ENCODE data around the gene CILP2. TPM values are rescaled to one million over a fixed set of nuclear protein-coding genes. Genes with fewer than 3 reads are reported as not detected.

Gene CILP2
- polyA plus RNA-seq, 1 experiment, result 0.20 TPM

- DNase-seq (ENCODE audit: low read depth, low spot score), result no peak
- ChIA-PET CTCF (interaction anchor here (2.9 kb wide), 1 partner anchor 14 kb away, joined by 22 read pairs; no protein-coding TSS in a partner anchor), POLR2A (no interaction called here)
- Histone ChIP-seq H3K9me3 (ENCODE audit: control insufficient read depth, insufficient read depth, low read length) (peaks cover 32% of the 10 kb centered on the region; the same call in 1 of the 2 replicates), H3K4me3 (ENCODE audit: low read depth, low read length) (no peak overlapping the region), H3K27me3 (ENCODE audit: control insufficient read depth, insufficient read depth, low read length) (peaks cover 26% of the 10 kb centered on the region), H3K27ac (ENCODE audit: low read depth, low read length) (no peak overlapping the region)
- no peak for TF ChIP-seq CTCF (IDR thresholded peaks at IDR 0.05; ENCODE audit: low read depth, low read length)
Observed at GRCh38 chr19:19539698-19540063, 1.6 kb downstream of the CILP2 start.

DNA sequence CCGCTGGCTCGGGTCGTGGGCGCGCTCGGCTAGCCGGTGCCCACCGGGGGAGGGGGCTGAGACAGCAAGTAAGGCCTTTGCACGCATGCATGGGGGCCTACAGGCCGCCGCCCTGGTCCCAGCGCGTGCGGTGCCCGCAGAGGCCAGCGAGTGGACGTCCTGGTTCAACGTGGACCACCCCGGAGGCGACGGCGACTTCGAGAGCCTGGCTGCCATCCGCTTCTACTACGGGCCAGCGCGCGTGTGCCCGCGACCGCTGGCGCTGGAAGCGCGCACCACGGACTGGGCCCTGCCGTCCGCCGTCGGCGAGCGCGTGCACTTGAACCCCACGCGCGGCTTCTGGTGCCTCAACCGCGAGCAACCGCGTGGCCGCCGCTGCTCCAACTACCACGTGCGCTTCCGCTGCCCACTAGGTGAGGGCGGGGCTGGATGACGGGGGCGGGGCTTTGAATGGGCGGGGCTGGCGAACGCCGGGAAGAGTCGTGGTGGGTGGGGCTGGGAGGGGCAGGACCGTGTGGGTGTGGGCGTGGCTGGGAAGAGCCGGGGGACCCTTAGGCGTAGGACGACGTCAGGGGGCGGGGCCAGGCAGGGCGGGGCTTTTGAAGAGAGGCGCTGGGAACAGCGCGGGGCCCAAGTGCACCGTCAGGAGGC, 2.1 kb downstream of the CILP2 start:
- CTCF ChIA-PET, result interaction anchor here (0.6 to 2.9 kb wide), 2 partner anchors 9 to 13 kb away, joined by 5 to 22 read pairs; no protein-coding TSS in a partner anchor

DNA sequence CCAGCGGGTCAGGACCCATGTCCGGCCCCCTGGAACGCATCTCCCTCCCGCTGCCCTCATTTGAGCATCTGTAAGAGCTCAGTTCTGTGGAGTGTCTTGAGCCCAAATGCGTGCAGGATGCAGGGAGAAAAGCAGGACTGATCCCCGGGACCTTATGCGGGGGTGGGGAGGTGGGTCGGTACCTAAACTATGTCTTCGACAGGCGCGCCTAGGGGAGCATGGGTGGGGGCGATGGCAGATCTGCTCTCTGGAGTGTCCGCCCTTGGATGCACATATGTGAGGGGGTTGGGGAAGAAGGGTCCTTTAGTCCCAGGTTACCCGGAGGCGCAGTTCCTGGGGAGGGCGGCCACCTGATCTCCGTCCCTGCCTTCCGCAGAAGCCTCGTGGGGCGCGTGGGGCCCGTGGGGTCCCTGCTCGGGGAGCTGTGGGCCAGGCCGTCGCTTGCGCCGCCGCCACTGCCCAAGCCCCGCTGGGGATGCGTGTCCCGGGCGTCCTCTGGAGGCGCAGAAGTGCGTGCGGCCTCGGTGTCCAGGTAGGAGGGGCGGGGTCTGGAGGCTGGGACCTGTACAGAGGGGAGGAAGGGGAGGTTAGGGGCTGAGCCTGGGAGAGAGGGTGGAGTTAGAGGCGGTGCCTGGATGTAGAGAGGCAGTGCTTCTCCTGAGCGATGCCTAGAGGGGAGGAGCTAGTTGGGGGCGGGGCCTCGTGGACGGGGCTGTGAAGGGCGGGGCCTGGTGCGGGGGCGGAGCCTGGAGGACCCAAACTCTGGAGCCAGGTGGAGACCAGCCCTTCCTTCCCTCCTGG, 2.9 kb downstream of the CILP2 start:
- no peak for DNase-seq (ENCODE audit: low read depth, low spot score)
- POLR2A ChIA-PET, result no interaction called here
- Histone ChIP-seq H3K27me3 (ENCODE audit: control insufficient read depth, insufficient read depth, low read length) (peaks cover 26% of the 10 kb centered on the region), H3K4me3 (ENCODE audit: low read depth, low read length) (peak overlapping the region; percentile 18; the same call in 1 of the 2 replicates), H3K9me3 (ENCODE audit: control insufficient read depth, insufficient read depth, low read length) (peaks cover 43% of the 10 kb centered on the region; the same call in 1 of the 2 replicates), H3K27ac (ENCODE audit: low read depth, low read length) (no peak overlapping the region)
- CTCF ChIA-PET, result interaction anchor here (0.6 to 2.9 kb wide), 2 partner anchors 10 to 13 kb away, joined by 5 to 22 read pairs; no protein-coding TSS in a partner anchor
- no peak for TF ChIP-seq CTCF (IDR thresholded peaks at IDR 0.05; ENCODE audit: low read depth, low read length)

More for the DNA sequence above, 2.1 kb downstream of the CILP2 start:
- H3K4me3 ChIP-seq (ENCODE audit: low read depth, low read length), result 0 out of 2 replicates have a peak overlapping the region, but pooled peaks have one; percentile 18
- H3K27me3 ChIP-seq (ENCODE audit: control insufficient read depth, insufficient read depth, low read length), result peaks cover 26% of the 10 kb centered on the region
- H3K9me3 ChIP-seq (ENCODE audit: control insufficient read depth, insufficient read depth, low read length), result peaks cover 37% of the 10 kb centered on the region; the same call in 1 of the 2 replicates
- no peak overlapping the region for H3K27ac ChIP-seq (ENCODE audit: low read depth, low read length)
- no peak for DNase-seq (ENCODE audit: low read depth, low spot score)
- POLR2A ChIA-PET, result no interaction called here
- no peak for TF ChIP-seq CTCF (IDR thresholded peaks at IDR 0.05; ENCODE audit: low read depth, low read length)

- DNase-seq (ENCODE audit: low read depth, low spot score), result no peak
- no peak overlapping the region for H3K27ac ChIP-seq (ENCODE audit: low read depth, low read length)
- POLR2A ChIA-PET, result no interaction called here
- no peak for TF ChIP-seq CTCF (IDR thresholded peaks at IDR 0.05; ENCODE audit: low read depth, low read length)
- peaks cover 26% of the 10 kb centered on the region for H3K27me3 ChIP-seq (ENCODE audit: control insufficient read depth, insufficient read depth, low read length)
- peaks cover 43% of the 10 kb centered on the region; the same call in 1 of the 2 replicates for H3K9me3 ChIP-seq (ENCODE audit: control insufficient read depth, insufficient read depth, low read length)
- H3K4me3 ChIP-seq (ENCODE audit: low read depth, low read length), result no peak overlapping the region
- CTCF ChIA-PET, result interaction anchor here (2.9 kb wide), 1 partner anchor 12 kb away, joined by 22 read pairs; no protein-coding TSS in a partner anchor
Observed at GRCh38 chr19:19541616-19542015, 3.6 kb downstream of the CILP2 start.
